Loucy (cell line): Measurements from ENCODE around the gene ANO1.

Experiments used
- H2AFZ ChIP-seq: fragments of 200-600 bp; sonication (generic); 2 replicates; pipeline ENCODE4 v1.6.0; 2016; ENCODE audit warnings: antibody characterized with exemption, mild to moderate bottlenecking, low read length, moderate library complexity
- H3F3A ChIP-seq: fragments of 200-600 bp; 2 replicates; pipeline ENCODE4 v1.6.0; 2016; ENCODE audit warnings: antibody characterized with exemption, low read depth, mild to moderate bottlenecking
- H3K27me3 ChIP-seq: fragments of 200-600 bp; sonication (generic); 2 replicates; pipeline ENCODE4 v1.6.1; 2014; ENCODE audit warnings: low read length, mild to moderate bottlenecking; ENCODE audit not compliant: insufficient read depth, poor library complexity, severe bottlenecking
- H3K36me3 ChIP-seq: fragments of 200-600 bp; sonication (generic); 2 replicates; pipeline ENCODE4 v1.6.1; 2016; ENCODE audit warnings: low read length; ENCODE audit not compliant: insufficient read depth
- H3K4me1 ChIP-seq: fragments of 200-600 bp; sonication (generic); 2 replicates; pipeline ENCODE4 v1.5.1; 2014; ENCODE audit warnings: low read length, mild to moderate bottlenecking; ENCODE audit not compliant: insufficient read depth, poor library complexity, severe bottlenecking
- H3K4me2 ChIP-seq: fragments of 200-600 bp; sonication (generic); 2 replicates; pipeline ENCODE4 v1.6.0; 2014; ENCODE audit warnings: antibody characterized with exemption, low read length, low read depth, mild to moderate bottlenecking; ENCODE audit not compliant: poor library complexity, severe bottlenecking
- H3K4me3 ChIP-seq: fragments of 200-600 bp; sonication (generic); 2 replicates; pipeline ENCODE4 v1.5.1; 2014; ENCODE audit warnings: low read length, mild to moderate bottlenecking, mixed read lengths; ENCODE audit not compliant: poor library complexity, severe bottlenecking
- H3K79me2 ChIP-seq: fragments of 200-600 bp; sonication (generic); 2 replicates; pipeline ENCODE4 v1.6.1; 2014; ENCODE audit warnings: low read length; ENCODE audit not compliant: insufficient read depth
- H3K9ac ChIP-seq: fragments of 200-600 bp; sonication (generic); 2 replicates; pipeline ENCODE4 v1.6.0; 2014; ENCODE audit warnings: mild to moderate bottlenecking, low read depth, low read length, moderate library complexity; ENCODE audit not compliant: poor library complexity, severe bottlenecking
- H3K9me2 ChIP-seq: fragments of 200-600 bp; sonication (generic); replicated peaks from 2 replicates; pipeline ENCODE4 v1.6.1; 2016; ENCODE audit warnings: low read depth, low read length, mixed read lengths
- H3K9me3 ChIP-seq: fragments of 200-600 bp; sonication (generic); 2 replicates; pipeline ENCODE4 v1.6.1; 2014; ENCODE audit warnings: mild to moderate bottlenecking, antibody characterized with exemption, low read length, low read depth; ENCODE audit not compliant: insufficient read depth
- H4K20me1 ChIP-seq: fragments of 200-600 bp; sonication (generic); 2 replicates; pipeline ENCODE4 v1.6.0; 2014; ENCODE audit warnings: antibody characterized with exemption, low read length, mild to moderate bottlenecking; ENCODE audit not compliant: insufficient read depth, poor library complexity, severe bottlenecking
- CTCF ChIP-seq: fragments of 200-600 bp; sonication (generic); conservative IDR thresholded peaks from 2 replicates; pipeline ENCODE4 v1.5.1; 2014; ENCODE audit warnings: mild to moderate bottlenecking, antibody characterized with exemption, low read length
- EZH2phosphoT487 ChIP-seq: fragments of 200-600 bp; IDR thresholded peaks from 2 replicates; pipeline ENCODE4 v1.6.1; 2018; ENCODE audit warnings: antibody characterized with exemption, mild to moderate bottlenecking, moderate library complexity, borderline replicate concordance

ANO1 gene

DNA sequence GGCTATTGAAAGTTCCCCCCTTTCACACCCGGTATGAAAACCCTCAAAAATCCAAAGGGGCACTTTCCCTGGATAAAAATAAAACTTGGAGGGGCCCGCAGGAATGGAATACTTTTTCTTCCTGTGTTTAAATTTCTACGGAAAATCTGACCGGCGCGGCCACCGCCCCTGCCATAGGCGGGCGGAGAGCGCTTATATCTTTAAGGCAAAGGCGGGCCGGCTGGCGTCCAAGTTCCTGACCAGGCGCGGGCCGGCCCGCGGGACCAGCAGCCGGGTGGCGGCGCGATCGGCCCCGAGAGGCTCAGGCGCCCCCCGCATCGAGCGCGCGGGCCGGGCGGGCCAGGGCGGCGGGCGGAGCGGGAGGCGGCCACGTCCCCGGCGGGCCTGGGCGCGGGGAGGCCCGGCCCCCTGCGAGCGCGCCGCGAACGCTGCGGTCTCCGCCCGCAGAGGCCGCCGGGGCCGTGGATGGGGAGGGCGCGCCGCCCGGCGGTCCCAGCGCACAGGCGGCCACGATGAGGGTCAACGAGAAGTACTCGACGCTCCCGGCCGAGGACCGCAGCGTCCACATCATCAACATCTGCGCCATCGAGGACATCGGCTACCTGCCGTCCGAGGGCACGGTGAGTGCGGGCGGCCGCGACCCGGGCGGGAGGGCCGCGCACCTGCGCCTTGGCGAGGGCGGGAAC is at the start of gene ANO1:
Gene ANO1 (plus strand): TSS at position 223 of the 686 bp plus-strand sequence. CDS start 290 bp downstream, at position 513.
- no peaks in the 10 kb centered on the region for H3K9me2 ChIP-seq
- H3K27me3 ChIP-seq: no peaks in the 10 kb centered on the region
- H3K4me3 ChIP-seq: no peak within 1 kb of the TSS
- H2AFZ ChIP-seq: no peak within 1 kb of the TSS
- H3K79me2 ChIP-seq: no peaks in the 10 kb centered on the region
- H3K4me1 ChIP-seq: no peaks in the 10 kb centered on the region
- no peak within 1 kb of the TSS for H3K4me2 ChIP-seq
- H3K36me3 ChIP-seq: no peaks in the 10 kb centered on the region
- H3K9ac ChIP-seq: no peak within 1 kb of the TSS
- no peaks in the 10 kb centered on the region for H3F3A ChIP-seq
- no peaks in the 10 kb centered on the region for H3K9me3 ChIP-seq
- H4K20me1 ChIP-seq: no peaks in the 10 kb centered on the region
- TF ChIP-seq CTCF: no peak
- TF ChIP-seq EZH2phosphoT487: no peak

DNA sequence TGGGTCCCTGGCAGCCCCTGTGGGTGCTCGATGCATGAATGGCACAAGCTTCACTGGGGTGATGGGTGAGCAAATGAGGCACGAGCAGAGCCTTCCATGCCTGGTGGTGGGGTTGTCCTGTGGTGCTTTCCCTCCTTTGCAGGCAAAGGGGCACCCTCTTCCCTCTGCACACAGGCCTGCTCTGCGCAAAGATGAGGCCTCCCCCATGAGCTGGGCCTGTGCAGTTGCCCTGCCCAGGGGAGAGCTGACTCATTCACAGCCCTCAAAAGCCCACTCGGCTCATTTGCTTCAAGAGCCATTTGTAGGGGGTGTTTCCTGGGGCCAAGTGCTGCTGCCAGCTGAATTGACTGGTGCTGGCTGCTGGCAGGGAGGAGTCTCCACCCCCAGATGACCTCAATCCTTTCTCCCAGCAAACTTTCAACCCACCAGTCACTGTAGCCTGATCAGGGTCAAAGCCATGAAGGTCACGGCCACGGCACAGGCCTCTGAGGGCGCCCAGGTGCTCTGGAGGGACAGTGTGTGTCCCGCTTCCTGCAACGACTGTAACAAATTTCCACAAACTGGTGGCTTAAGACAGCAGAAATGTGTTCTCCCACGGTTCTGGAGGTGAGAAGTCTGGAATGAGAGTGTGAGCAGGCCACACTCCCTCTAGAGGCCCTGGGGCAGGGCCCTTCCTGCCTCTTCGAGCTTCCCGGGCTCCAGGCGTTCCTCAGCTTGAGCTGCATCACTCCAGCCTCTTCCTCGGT is 48.8 kb upstream of the ANO1 start:
- H3F3A ChIP-seq: no peaks in the 10 kb centered on the region
- H4K20me1 ChIP-seq: no peaks in the 10 kb centered on the region
- H3K9me3 ChIP-seq: no peaks in the 10 kb centered on the region; the same call in 1 of the 2 replicates
- no peak overlapping the region for H2AFZ ChIP-seq
- no peaks in the 10 kb centered on the region for H3K79me2 ChIP-seq
- H3K9me2 ChIP-seq: no peaks in the 10 kb centered on the region
- H3K27me3 ChIP-seq: no peaks in the 10 kb centered on the region
- H3K4me1 ChIP-seq: no peaks in the 10 kb centered on the region
- H3K4me3 ChIP-seq: no peak overlapping the region
- H3K9ac ChIP-seq: no peak overlapping the region
- no peak for TF ChIP-seq CTCF
- no peak for TF ChIP-seq EZH2phosphoT487
- no peaks in the 10 kb centered on the region for H3K36me3 ChIP-seq
- H3K4me2 ChIP-seq: no peak overlapping the region

- Histone ChIP-seq H3K9me3 (no peaks in the 10 kb centered on the region; the same call in 1 of the 2 replicates), H3F3A (no peaks in the 10 kb centered on the region), H3K9me2 (no peaks in the 10 kb centered on the region), H3K27me3 (no peaks in the 10 kb centered on the region), H4K20me1 (no peaks in the 10 kb centered on the region), H3K4me2 (no peak overlapping the region), H3K9ac (no peak overlapping the region), H3K4me1 (no peaks in the 10 kb centered on the region), H2AFZ (no peak overlapping the region), H3K4me3 (no peak overlapping the region), H3K36me3 (no peaks in the 10 kb centered on the region), H3K79me2 (no peaks in the 10 kb centered on the region)
- no peak for TF ChIP-seq CTCF
- no peak for TF ChIP-seq EZH2phosphoT487
Observed at GRCh38 chr11:70029861-70030380, 48.2 kb upstream of the ANO1 start.
